T-helper 1 cell treated with Interleukin-12 subunit alpha and Interleukin-12 subunit beta and Interleukin-4 antibody, amounts not matched to agents 30 ng/mL and 1 ng/mL, for 36 hours (primary cell): Measurements from ENCODE around the gene RTN4. TPM values are rescaled to one million over a fixed set of nuclear protein-coding genes. Genes with fewer than 3 reads are reported as not detected.
"Not testable (repeated sequence)": the region's sequence is repeated elsewhere in the genome, so short reads cannot be mapped to it uniquely, and the experiment has no call there.

Source experiments
- intact Hi-C: fragments of 100-400 bp; cut with micrococcal nuclease; formaldehyde crosslinking; loops from one replicate; pipeline ENCODE4 v1.15.1; 2024
- total RNA-seq: library from RNA; stranded (reverse); gene quantifications from 2 replicates; pipeline ENCODE4 v1.2.3, GENCODE V29; 2022

The RTN4 gene
- total RNA-seq, 1 donor from 2014 or later: 71.3 TPM

GRCh38 chr2:55076019-55076418 is 25.8 kb upstream of the RTN4 start:
- intact Hi-C loops: not testable (repeated sequence)

GRCh38 chr2:55073000-55073983 is 23.0 kb upstream of the RTN4 start:
- intact Hi-C loops: no loop called here

GRCh38 chr2:55063713-55064323 is 13.6 kb upstream of the RTN4 start:
- intact Hi-C loops: no loop called here

GRCh38 chr2:55063226-55063625 is 13.0 kb upstream of the RTN4 start:
- intact Hi-C loops: no loop called here

- intact Hi-C loops: no loop called here
Measured at GRCh38 chr2:55062754-55063153, 12.5 kb upstream of the RTN4 start.

GRCh38 chr2:55061523-55062344 is 11.5 kb upstream of the RTN4 start:
- intact Hi-C loops: no loop called here

- intact Hi-C loops: no loop called here
Measured at GRCh38 chr2:55059793-55060192, 9.5 kb upstream of the RTN4 start.

GRCh38 chr2:55057474-55057873 is 7.2 kb upstream of the RTN4 start:
- intact Hi-C loops: no loop called here

GRCh38 chr2:55056024-55056521 is 5.8 kb upstream of the RTN4 start:
- intact Hi-C loops: no loop called here

GRCh38 chr2:55054106-55054875 is 4.0 kb upstream of the RTN4 start:
- intact Hi-C loops: loop anchor here (5.0 kb wide), 3 partner anchors 372 to 1287 kb away; partner anchors contain the start of genes ASB3, CHAC2 and ERLEC1

GRCh38 chr2:55053225-55053624 is 3.0 kb upstream of the RTN4 start:
- intact Hi-C loops: loop anchor here (5.0 kb wide), 3 partner anchors 371 to 1286 kb away; partner anchors contain the start of genes ASB3, CHAC2 and ERLEC1

- intact Hi-C loops: loop anchor here (5.0 kb wide), 3 partner anchors 370 to 1285 kb away; partner anchors contain the start of genes ASB3, CHAC2 and ERLEC1
Measured at GRCh38 chr2:55052129-55053061, 2.1 kb upstream of the RTN4 start.

GRCh38 chr2:55051026-55051866 is 995 bp upstream of the RTN4 start:
- intact Hi-C loops: loop anchor here (2.0 to 5.0 kb wide), 5 partner anchors 369 to 1284 kb away; partner anchors contain the start of genes ASB3, CHAC2, ERLEC1 and PSME4

GRCh38 chr2:55049821-55050099 is 491 bp downstream of the RTN4 start:
- intact Hi-C loops: loop anchor here (1.0 to 5.0 kb wide), 19 partner anchors 34 to 1282 kb away; partner anchors contain the start of genes ACYP2, ASB3, CFAP36 and CHAC2

GRCh38 chr2:55049043-55049820 is 1.0 kb downstream of the RTN4 start:
- intact Hi-C loops: no loop called here

- intact Hi-C loops: loop anchor here (1.0 kb wide), 1 partner anchor 11 kb away; no protein-coding TSS in a partner anchor
Measured at GRCh38 chr2:55048508-55049042, 1.7 kb downstream of the RTN4 start.

- intact Hi-C loops: loop anchor here (1.0 kb wide), 1 partner anchor 10 kb away; no protein-coding TSS in a partner anchor
Measured at GRCh38 chr2:55047677-55048299, 2.5 kb downstream of the RTN4 start.
